Upper lobe of left lung (tissue), 6 donors: ENCODE measurements around the gene POR. TPM values are rescaled to one million over a fixed set of nuclear protein-coding genes. Genes with fewer than 3 reads are reported as not detected.

ENCODE experiments used
- ATAC-seq, 2 donors: fragments of 200-7000 bp; cut with Tn5 transposase; one replicate each; pipeline ENCODE4 v1.9.1; 2022; ENCODE audit warnings: mild to moderate bottlenecking in 2 of 2, moderate library complexity in 2 of 2; ENCODE audit not compliant: low FRiP score in 2 of 2
- DNase-seq, 2 donors: peaks; one replicate each; pipeline ENCODE4 v3.0.0-alpha.2; 2019 to 2020
- H3K27ac ChIP-seq, 4 donors: fragments of 200-600 bp; sonication (generic); one replicate each; pipeline ENCODE4 v1.5.1; 2016 to 2019
- H3K27me3 ChIP-seq, 4 donors: fragments of 200-600 bp; sonication (generic); one replicate each; pipeline ENCODE4 v1.5.1; 2017 to 2019
- H3K36me3 ChIP-seq, 4 donors: fragments of 200-600 bp; sonication (generic); one replicate each; pipeline ENCODE4 v1.5.1; 2016 to 2019
- H3K4me1 ChIP-seq, 4 donors: fragments of 200-600 bp; sonication (generic); one replicate each; pipeline ENCODE4 v1.5.1; 2018 to 2019
- H3K4me3 ChIP-seq, 4 donors: fragments of 200-600 bp; sonication (generic); one replicate each; pipeline ENCODE4 v1.5.1; 2017 to 2019; ENCODE audit warnings: mild to moderate bottlenecking in 2 of 4, moderate library complexity in 1 of 4
- H3K9me3 ChIP-seq, 4 donors: fragments of 200-600 bp; sonication (generic); one replicate each; pipeline ENCODE4 v1.5.1; 2018 to 2019
- CTCF ChIP-seq, 6 experiments: fragments of 450-650 bp in 4 of 6; fragments of 200-600 bp in 2 of 6; sonication (generic) in 2 of 6; IDR thresholded peaks; one replicate each; pipeline ENCODE4 v1.5.1; 2016 to 2019; ENCODE audit warnings: antibody characterized with exemption in 6 of 6
- EP300 ChIP-seq, 4 donors: sonication (generic); formaldehyde crosslinking; IDR thresholded peaks; one replicate each; pipeline ENCODE4 v1.5.1; 2017; ENCODE audit warnings: antibody characterized with exemption in 4 of 4, control low read depth in 2 of 4
- POLR2A ChIP-seq, 4 donors: fragments of 450-650 bp; IDR thresholded peaks; one replicate each; pipeline ENCODE4 v1.5.1; 2016 to 2017; ENCODE audit warnings: antibody characterized with exemption in 4 of 4, mild to moderate bottlenecking in 2 of 4
- POLR2AphosphoS5 ChIP-seq, 2 donors: sonication (generic); formaldehyde crosslinking; IDR thresholded peaks; one replicate each; pipeline ENCODE4 v1.5.1; 2017; ENCODE audit warnings: antibody characterized with exemption in 2 of 2
- WGBS, 2 donors: methylation state at CpG; one replicate each; pipeline ENCODE4 v1.1.5; 2017 to 2018; 5-methylcytosine and 5-hydroxymethylcytosine counted together
- total RNA-seq, 6 donors: library from RNA; depleted of rRNA in 4 of 6; stranded (reverse); fragments of >200 nt in 4 of 6; gene quantifications; one replicate each; pipeline versions ENCODE4 v1.1.0 to v1.2.1, GENCODE V29; 2016 to 2021
- donor health status: DM: no; HTN: no; CAD: no; lungs with moderate emphysema.
- donor health status: DM: no; HTN: yes; CAD: no; lungs with severe emphysema.

The POR gene
- total RNA-seq, 6 donors from 2014 or later = 107 to 257 (median 194) TPM

GRCh38 chr7:75971309-75971960, 56.5 kb downstream of the POR start:
- 79 to 80% methylated on average over 14 of the region's 14 CpGs for WGBS, 2 donors
- TF ChIP-seq POLR2AphosphoS5 (IDR thresholded peaks at IDR 0.05) = no peak
- no peak for TF ChIP-seq POLR2A (IDR thresholded peaks at IDR 0.05)
- TF ChIP-seq CTCF (IDR thresholded peaks at IDR 0.05) = no peak
- TF ChIP-seq EP300 (IDR thresholded peaks at IDR 0.05) = no peak
- DNase-seq (no peak), ATAC-seq (peak in 1 of 2 donors; percentile 9)
- H3K36me3 ChIP-seq = peaks cover 3 to 46% (median 14%) of the 10 kb centered on the region in 4 donors
- H3K4me1 ChIP-seq = peaks cover 30 to 48% (median 42%) of the 10 kb centered on the region in 4 donors
- H3K4me3 ChIP-seq = no peak overlapping the region
- no peaks in the 10 kb centered on the region for H3K9me3 ChIP-seq
- peak overlapping the region; percentile 21 to 72 (median 55) for H3K27ac ChIP-seq
- no peaks in the 10 kb centered on the region for H3K27me3 ChIP-seq

- Histone ChIP-seq H3K27ac (peak overlapping the region; percentile 21 to 72 (median 55)), H3K9me3 (no peaks in the 10 kb centered on the region), H3K4me3 (no peak overlapping the region), H3K4me1 (peaks cover 25 to 43% (median 38%) of the 10 kb centered on the region in 4 donors), H3K27me3 (no peaks in the 10 kb centered on the region), H3K36me3 (peaks cover 3 to 46% (median 14%) of the 10 kb centered on the region in 4 donors)
- TF ChIP-seq CTCF (IDR thresholded peaks at IDR 0.05) (peak in 3 of 6 experiments; percentile 14 to 52 (median 28)), POLR2A (IDR thresholded peaks at IDR 0.05) (no peak), POLR2AphosphoS5 (IDR thresholded peaks at IDR 0.05) (peak; percentile 31 to 44)
- ATAC-seq (peak; percentile 53 to 58), DNase-seq (peak in 1 of 2 donors; percentile 65)
- 67 to 70% methylated on average over 19 of the region's 19 CpGs for WGBS, 2 donors
These were observed 57.2 kb downstream of the POR start for GRCh38 chr7:75971961-75972763.

- DNase-seq (no peak), ATAC-seq (peak in 1 of 2 donors; percentile 69)
- H3K27ac ChIP-seq = no peak overlapping the region
- H3K9me3 ChIP-seq = no peaks in the 10 kb centered on the region
- peaks cover 28 to 73% (median 51%) of the 10 kb centered on the region in 4 donors for H3K36me3 ChIP-seq
- WGBS, 2 donors = 62 to 70% methylated on average over 8 of the region's 8 CpGs
- H3K4me1 ChIP-seq = peaks cover 0 to 7% (median under 1%) of the 10 kb centered on the region in 4 donors
- TF ChIP-seq CTCF (IDR thresholded peaks at IDR 0.05) (no peak), EP300 (IDR thresholded peaks at IDR 0.05) (no peak), POLR2AphosphoS5 (IDR thresholded peaks at IDR 0.05) (no peak), POLR2A (IDR thresholded peaks at IDR 0.05) (no peak)
- H3K27me3 ChIP-seq = no peaks in the 10 kb centered on the region
- H3K4me3 ChIP-seq = no peak overlapping the region
These were observed 62.8 kb downstream of the POR start for GRCh38 chr7:75977743-75978142.

GRCh38 chr7:75979759-75980429, 64.9 kb downstream of the POR start:
- WGBS, 2 donors = 91 to 92% methylated on average over 14 to 21 of the region's 22 CpGs
- Histone ChIP-seq H3K4me3 (no peak overlapping the region), H3K27ac (peak overlapping the region in 2 of 4 donors; percentile 21 to 27), H3K9me3 (no peaks in the 10 kb centered on the region), H3K27me3 (no peaks in the 10 kb centered on the region), H3K36me3 (peaks cover 46 to 76% (median 62%) of the 10 kb centered on the region in 4 donors), H3K4me1 (no peaks in the 10 kb centered on the region)
- ATAC-seq (no peak), DNase-seq (no peak)
- TF ChIP-seq CTCF (IDR thresholded peaks at IDR 0.05) (no peak), POLR2A (IDR thresholded peaks at IDR 0.05) (no peak), POLR2AphosphoS5 (IDR thresholded peaks at IDR 0.05) (no peak), EP300 (IDR thresholded peaks at IDR 0.05) (no peak)
